NCI-H2227 treated with DMSO at 0.1 percent for 48 hours (cell line): ENCODE results near the gene AGBL5.

Experiments
- DNase-seq: peaks from one replicate; lab custom pipeline; 2025; lab: John Stamatoyannopoulos, UW

The AGBL5 gene

DNA sequence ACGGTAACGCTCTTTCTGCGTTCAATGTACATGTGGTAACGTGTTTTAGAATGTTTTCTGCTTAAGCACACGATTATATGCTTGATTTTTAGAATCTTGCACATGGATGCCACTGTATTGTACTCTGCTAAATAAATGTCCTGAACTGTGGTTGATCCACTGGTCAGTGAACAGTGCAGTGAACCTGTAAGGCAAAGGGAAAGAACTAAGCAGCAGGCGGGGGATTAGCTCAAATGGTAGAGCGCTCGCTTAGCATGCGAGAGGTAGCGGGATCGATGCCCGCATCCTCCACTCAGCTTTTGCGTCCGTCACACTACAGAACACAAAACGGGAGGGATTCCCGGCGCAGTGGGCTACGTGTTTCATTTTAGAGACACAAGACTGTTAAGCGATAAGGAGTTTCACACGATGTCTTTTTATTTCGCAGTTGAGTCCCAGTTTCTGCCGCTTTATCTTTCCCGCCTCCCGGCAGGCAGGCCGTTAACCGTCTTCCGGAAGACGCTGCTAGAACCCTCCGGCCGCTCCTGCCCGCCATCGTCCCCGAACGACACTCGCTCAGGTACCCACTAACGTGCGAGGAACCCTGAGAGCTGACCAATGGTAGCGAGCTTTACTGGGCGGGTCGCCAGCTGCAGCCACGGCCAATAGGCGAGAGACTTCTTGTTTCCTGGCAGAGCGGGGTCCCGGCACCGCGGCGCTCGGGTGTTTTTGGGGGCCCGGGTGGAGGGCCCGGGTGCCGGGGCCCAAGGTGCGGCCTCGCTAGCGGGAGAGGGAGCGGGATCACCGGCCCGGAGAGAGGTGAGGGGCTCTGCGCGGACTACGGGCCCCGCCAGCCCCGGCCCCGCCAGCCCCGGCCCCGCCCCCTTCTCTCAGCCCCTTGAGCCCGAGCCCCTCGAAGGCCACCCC is at the start of gene AGBL5:
AGBL5 (plus strand) TSS at position 673 of the 906 bp plus-strand sequence. CDS start 1,291 bp downstream, outside the sequence.
- DNase-seq, result peak; percentile 97

GRCh38 chr2:27001950-27002349 is 49.5 kb upstream of the AGBL5 start:
- no peak for DNase-seq

- DNase-seq, result no peak
Measured at GRCh38 chr2:27003007-27003406, 48.5 kb upstream of the AGBL5 start.

DNA sequence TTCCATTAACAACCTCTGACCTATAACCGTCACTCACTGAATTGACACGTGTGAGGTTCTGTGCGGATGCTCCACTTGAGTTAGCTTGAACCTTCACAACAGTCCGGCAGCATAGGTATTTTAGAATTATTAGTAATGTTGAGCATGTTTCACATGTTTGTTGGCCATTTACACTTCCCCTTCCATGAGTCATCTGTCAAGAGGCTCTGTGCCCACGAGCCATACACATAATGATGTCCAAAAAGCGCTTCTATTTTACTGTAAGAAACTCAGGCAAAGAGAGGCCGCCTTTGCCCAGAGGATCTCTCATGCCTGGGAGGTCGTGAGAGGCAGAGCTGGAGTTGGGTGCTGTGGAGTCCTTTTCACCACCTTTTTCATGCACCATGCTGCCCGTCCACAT is 47.6 kb upstream of the AGBL5 start:
- DNase-seq, result no peak

DNA sequence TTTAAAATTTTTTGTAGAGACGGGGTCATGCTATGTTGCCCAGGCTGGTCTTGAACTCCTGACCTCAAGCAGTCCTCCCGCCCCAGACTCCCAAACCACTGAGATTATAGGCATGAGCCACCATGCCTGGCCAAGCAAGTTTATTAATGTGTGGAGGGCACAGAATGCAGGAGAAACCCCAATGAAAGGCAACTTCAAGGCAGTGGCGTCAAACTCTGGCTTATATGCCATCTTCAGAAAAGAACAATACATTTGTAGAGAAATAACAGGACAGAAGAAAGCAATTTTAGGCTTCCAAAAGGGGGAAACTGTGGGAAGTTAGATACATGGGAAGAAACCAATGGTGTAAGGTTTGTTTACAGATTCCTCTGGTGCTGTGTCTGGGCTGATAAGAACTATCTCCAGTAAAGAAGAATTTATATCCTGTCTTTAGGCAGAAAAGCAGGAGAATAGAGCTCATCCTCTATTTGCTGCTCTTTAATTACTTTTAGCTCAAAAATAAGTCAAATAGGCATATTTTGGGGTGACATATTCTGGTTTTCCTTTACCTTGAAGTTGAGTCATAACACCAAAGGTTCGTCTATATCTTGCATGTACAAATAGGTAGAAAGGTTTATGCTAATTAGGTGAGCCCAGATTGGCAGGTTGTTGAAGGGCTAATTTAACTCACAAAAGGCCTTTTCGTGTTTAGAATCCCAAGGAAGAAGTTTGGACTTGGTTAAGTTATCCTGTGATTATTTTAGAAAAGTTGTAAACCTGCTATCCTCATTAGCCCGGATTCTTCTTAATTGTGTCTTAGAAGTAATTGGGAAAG is 44.7 kb upstream of the AGBL5 start:
- no peak for DNase-seq

DNA sequence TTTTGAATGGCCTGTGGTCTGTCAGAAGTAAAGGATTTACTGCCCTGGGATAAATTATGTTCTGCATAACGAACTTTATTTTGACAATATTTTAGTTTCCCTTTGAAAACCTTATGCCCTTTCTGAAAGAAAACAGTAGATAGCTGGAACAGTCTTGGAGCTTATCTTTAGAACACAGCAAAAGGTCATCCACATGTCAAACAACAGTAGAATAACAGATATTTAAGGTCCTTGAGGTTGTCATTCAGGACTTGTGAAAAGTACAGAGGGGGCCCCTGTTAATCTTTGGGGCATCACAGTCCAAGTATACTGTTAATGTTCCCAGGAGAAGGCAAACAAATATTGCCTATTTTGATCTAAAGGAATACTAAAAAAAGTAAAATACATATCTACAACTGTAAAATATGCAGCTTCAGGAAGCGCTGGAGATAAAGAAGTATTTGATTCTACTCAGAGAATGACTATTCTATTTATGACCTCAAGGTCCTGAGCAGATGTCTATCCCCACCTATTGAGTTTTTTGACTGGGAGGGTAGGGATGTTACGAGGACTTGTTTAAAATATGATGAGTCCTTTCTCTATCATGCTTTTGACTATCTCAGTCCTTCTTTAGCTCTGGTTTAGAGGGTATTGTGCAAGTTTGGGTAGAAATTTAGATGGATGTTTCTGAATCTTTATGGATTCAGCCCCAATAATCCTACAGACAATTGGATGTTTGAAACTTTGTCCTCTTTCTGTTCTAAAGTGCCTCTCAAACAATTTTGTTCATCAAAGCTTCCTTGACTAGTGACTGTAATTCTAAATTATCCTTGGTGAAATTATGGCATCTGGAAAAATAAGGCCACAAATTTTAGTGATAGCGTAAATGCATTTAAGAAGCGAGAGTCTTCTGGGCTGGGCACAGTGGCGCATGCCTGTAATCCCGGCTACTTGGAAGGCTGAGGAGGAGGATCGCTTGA is 43.8 kb upstream of the AGBL5 start:
- DNase-seq, result no peak

- DNase-seq, result no peak
Measured at GRCh38 chr2:27008678-27009077, 42.8 kb upstream of the AGBL5 start.

- DNase-seq, result no peak
Measured at GRCh38 chr2:27009083-27009482, 42.4 kb upstream of the AGBL5 start.

DNA sequence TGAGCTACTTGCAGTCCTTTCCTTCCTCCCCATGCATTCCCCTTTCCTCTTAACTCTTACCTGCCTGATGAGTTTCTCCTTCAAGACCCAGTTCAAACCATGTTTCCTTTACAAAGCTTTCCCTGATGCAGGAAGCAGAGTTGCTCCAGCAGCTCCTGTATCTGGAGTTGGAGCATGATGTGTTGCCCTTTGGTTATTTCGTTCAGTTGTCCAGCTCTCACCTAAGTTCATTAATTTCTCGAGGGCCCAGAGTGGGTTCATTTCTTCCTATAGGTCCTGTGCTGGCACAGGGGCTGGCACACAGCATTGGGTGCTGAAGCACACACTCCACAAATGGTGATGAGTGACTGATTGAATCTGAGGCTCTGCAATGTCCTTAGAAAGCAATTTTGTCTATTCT is 41.8 kb upstream of the AGBL5 start:
- DNase-seq, result no peak

DNA sequence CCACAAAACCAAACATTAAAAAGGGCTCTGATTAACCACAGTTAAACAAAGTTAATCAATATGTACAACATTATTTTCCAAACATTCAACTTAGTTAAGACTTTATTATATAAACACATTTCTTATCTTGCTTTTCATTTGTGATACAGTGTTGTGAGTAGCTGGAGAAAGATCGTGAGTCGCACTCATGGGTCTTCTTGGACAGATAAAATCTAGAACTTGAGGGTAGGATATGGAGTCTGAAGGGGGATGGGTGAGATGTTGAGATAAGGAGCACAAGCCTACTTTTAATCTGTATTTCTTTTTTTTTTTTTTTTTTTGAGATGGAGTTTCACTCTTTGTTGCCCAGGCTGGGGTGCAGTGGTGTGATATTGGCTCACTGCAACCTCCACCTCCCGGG is 41.3 kb upstream of the AGBL5 start:
- DNase-seq, result no peak

DNA sequence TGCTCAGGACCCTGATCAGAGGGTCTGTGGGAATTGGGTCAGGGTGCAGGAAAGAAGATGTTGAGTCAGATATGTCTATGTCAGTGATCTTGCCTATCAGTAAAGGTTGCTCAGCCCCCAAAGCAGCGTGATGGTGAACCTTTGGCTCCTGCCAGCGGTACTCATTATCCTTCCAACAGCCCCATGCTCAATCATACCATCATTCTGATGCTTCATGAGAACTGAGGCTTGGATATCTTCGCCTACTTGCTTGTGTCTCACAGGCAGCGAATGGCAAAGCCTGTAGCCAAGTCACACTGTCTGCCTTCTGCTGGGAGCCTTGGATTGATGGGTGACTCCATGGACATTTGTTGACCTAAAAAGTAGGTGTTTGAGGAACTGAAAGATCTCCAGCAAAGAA is 37.7 kb upstream of the AGBL5 start:
- DNase-seq, result no peak

GRCh38 chr2:27014771-27015433 is 36.6 kb upstream of the AGBL5 start:
- DNase-seq, result no peak

DNA sequence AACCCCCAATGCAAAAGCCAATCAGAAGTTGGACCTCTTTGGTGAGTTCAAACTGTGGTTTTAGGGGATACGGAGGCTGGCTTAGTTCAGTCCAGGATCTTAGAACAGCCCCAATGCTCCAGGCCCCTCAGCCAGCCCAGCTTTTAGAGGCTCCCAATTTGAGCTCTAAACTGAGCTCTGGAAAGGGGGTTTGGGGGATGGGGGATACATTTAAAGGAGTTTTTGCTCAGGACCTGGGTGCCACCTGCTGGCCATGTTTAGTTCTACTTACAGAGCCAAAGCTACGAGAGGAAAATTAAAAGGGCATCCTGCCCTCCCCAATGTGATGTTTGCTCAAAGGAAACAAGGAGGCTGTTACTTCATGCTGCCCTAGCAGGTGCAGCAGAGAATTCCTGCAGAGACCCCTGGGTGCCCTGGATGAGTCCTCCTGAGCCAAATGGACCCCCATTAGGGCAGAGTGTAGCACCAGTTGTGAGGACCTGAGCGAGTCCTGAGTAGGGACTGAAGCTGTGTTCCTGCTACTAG is 34.6 kb upstream of the AGBL5 start:
- peak; percentile 63 for DNase-seq

- DNase-seq, result no peak
Measured at GRCh38 chr2:27018142-27018541, 33.3 kb upstream of the AGBL5 start.

- no peak for DNase-seq
Measured at GRCh38 chr2:27019459-27019858, 32.0 kb upstream of the AGBL5 start.

GRCh38 chr2:27019931-27020855 is 31.3 kb upstream of the AGBL5 start:
- DNase-seq, result peak; percentile 18

DNA sequence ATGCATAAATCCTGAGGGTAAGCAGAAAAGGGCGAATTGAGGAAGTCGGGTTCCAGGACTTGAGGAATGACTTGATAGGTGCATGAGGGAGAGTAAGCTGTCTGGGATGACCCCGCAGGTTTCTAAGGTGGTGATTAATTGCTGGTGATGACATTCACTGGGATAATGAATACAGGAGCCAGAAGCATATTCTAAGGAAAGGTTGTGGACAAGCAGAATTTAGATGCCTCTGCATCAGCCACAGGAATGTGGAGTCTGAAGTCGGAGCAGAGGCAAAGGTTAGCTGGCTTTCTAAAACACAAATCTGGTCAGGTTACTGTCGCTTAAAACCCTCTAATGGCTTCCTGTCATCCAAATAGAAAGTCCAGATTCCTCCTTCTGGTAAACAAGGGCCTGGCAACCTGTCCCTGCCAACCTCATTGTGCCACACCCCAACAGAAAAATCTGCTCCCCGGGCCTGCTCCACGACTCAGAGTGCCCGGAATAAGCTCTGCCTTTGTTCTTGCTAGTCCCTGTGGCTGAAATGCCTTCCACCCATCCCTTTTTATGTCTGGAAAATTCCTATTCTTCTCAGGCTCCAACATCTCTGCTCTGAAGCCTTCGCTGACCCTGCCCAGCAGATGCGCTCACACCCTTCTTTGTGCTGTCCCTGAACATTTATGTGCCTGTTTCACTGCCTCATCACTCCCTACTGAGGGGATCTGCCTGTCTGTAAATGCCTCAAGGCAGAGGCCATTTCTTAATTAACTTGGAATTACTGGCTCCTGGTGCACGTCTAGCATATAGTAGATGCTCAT is 30.0 kb upstream of the AGBL5 start:
- no peak for DNase-seq

GRCh38 chr2:27023740-27024139 is 27.7 kb upstream of the AGBL5 start:
- no peak for DNase-seq

DNA sequence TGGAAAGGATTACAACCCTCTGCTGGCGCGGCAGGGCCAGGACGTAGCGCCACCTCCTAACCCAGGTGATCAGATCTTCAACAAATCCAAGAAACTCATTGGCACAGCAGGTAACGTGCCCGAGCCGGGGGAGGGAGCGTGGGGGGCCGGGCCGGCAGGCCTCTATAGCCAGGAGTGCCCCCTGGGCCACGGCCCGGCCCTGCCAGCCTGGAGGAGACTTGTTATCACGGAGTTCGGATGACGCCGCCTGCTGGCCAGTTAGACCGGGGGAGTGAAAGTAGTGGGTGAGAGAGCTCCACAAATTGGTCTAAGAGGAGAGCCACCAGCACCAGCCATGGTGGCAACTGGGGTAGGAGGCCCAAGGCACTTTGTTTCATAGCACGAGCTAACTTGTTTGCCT is 27.3 kb upstream of the AGBL5 start:
- no peak for DNase-seq
